DOHH2 (cell line): ENCODE results near the gene A4GNT.

Experiments used
- EZH2phosphoT487 ChIP-seq: fragments of 200-600 bp; sonication (generic); IDR thresholded peaks from 2 replicates; pipeline ENCODE4 v1.6.1; 2017; ENCODE audit warnings: borderline replicate concordance, mild to moderate bottlenecking, antibody characterized with exemption, low read length, moderate library complexity, mixed read lengths
- TF ChIP-seq, protein P1 (sequence below): fragments of 200-600 bp; sonication (generic); IDR thresholded peaks from one replicate; pipeline ENCODE4 v1.5.1; 2014; ENCODE audit warnings: antibody characterized with exemption, mild to moderate bottlenecking, low read depth, low read length; ENCODE audit not compliant: poor library complexity, severe bottlenecking

DNA sequence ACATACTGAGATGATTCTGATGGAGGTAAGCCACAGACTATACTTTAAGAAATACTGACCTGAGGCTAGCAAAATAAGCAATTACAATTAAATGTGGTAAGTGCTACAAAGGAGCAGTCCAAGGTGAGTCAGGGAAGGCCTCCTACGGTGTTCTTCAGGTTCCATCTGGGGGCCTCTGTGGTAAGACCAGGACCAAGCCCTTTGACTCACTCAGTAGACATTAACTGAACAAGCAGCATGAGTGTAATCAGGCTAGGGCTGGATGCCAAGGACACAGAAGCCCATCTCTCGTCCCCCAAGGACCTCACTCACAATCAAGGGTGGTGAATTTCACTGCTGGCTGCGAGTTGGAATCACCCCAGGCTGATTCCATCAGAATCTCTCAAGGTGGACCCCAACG is 54.1 kb downstream of the A4GNT start:
- TF ChIP-seq, protein P1, sequence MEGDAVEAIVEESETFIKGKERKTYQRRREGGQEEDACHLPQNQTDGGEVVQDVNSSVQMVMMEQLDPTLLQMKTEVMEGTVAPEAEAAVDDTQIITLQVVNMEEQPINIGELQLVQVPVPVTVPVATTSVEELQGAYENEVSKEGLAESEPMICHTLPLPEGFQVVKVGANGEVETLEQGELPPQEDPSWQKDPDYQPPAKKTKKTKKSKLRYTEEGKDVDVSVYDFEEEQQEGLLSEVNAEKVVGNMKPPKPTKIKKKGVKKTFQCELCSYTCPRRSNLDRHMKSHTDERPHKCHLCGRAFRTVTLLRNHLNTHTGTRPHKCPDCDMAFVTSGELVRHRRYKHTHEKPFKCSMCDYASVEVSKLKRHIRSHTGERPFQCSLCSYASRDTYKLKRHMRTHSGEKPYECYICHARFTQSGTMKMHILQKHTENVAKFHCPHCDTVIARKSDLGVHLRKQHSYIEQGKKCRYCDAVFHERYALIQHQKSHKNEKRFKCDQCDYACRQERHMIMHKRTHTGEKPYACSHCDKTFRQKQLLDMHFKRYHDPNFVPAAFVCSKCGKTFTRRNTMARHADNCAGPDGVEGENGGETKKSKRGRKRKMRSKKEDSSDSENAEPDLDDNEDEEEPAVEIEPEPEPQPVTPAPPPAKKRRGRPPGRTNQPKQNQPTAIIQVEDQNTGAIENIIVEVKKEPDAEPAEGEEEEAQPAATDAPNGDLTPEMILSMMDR = no peak
- TF ChIP-seq EZH2phosphoT487 = no peak
